Measurements from ENCODE around the gene PDLIM5. TPM values are rescaled to one million over a fixed set of nuclear protein-coding genes. Genes with fewer than 3 reads are reported as not detected.
"Not testable (repeated sequence)": the region's sequence is repeated elsewhere in the genome, so short reads cannot be mapped to it uniquely, and the experiment has no call there.

PDLIM5 gene
- total RNA-seq, 1 donor from 2014 or later: 27.8 TPM

DNA sequence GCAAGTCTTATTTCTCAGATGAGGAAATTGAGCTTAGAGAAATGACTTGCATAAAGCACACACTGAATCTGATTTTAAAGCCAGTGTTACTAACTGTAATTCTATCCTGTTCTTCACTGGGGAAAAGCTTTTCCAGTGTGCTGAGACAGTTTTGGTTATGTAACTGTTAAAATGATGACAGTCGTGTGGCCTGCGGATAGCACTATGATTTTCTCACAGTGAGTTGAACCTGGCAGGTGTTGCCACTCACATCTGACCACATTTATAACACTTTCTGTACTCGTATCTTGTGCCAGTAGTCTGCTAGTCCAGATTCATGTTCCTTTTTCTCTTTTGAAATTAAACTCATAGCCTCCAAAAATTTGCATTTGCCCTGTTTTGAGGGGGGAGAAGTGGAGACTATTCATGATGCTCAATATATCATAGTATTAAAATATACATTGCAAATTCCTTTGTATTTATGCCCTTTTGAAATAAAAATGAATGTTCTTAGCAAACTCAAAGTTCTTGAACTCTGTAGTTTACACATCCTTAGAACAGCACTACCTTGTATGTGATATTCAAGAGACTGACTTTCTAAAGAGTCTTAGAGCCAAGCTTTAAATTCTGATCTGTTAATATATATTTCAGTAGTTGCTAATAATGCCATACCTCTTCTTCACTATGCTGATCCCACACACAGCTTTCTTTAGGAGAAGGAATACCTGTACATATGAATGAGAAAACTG lies 132.3 kb downstream of the PDLIM5 start:
- intact Hi-C loops (cut with micrococcal nuclease): no loop called here

DNA sequence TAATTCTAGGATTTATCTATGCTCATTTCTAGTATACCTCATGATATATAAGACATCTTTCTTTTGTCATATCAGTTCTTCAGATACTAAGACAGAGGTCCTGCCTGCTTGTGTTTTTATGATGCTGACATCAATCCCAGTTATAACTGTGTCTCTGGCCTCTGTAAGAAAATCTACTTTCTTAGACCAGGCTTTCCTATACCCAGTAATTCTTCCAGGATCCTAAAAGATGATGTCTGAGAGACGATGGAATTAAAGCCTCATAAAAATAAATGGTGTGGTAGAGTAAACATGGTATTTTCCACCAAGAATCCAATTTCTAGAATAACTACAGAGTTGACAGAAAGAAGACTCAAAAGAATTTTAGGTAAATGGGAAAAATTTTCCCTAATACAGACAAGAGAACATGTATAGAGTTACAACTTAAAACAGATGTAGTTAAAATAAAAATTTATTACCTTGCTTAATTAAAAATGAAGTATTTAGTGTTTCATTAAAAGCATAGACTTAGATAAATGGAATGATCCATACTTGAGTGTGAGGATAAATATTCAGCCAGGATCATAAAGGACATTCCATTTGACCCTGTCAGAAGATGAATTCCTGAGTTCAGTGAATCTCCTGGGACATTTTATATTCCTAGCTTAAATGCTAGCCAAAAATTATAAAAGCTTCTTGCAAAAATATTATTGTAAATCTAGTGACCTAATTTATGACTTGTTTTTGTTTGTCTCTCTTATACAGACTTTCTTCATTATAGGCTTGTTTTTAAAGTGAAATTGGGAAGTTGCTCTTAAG lies 137.4 kb downstream of the PDLIM5 start:
- intact Hi-C loops (cut with micrococcal nuclease): no loop called here

DNA sequence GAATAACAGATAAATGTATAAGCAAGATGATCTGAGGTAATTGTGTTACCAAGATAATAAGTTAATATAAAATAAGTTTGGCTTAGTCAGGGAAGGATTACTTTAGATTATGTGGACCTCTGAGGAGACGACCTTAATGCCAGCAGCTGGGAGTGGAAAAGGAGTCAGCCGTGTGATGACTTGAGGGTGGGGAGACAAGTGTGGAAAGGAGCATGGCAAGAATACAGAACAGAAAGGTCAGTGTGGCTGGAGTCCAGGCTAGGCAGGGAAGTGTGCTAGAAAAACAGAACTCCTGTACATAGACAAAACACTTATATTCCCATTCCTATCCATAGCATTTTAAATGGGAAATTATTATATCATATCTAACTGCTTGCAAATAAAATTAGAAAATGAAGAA lies 138.8 kb downstream of the PDLIM5 start:
- intact Hi-C loops (cut with micrococcal nuclease): no loop called here

DNA sequence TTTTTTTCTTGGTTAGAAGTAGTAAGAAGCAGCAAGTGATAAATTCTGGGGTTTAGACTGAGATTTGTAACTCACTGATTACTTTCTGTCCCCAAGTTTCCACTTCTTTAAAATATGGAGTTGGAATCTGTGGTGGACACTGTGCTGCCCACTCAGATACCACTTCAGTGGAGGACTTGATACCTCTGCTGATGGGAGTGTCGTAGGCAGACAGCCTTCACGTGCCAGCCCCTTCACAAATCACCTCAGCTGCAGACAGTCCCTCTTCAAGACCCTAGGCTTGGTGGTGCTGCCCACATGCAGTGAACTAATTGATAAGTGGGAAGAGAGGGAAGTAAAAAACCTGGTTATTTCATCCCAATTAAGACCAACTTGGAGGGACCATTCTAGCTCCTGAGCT lies 139.5 kb downstream of the PDLIM5 start:
- intact Hi-C loops (cut with micrococcal nuclease): no loop called here

DNA sequence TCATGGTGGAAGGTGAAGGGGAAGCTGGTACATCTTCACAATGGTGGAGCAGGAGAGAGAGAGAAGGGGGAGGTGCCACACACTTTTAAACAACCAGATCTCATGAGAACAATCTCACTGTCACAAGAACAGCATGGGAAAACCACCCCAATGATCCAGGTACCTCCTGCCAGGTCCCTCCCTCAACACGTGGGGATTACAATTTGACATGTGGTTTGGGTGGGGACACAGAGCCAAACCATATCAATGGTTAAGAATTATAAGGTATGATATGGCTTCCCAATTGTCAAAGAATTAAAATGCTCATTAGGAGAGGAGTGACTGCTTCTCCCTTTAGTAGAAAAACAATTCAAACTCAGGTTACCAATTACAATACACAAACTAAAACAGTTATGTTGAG lies 143.3 kb downstream of the PDLIM5 start:
- intact Hi-C loops (cut with micrococcal nuclease): no loop called here

DNA sequence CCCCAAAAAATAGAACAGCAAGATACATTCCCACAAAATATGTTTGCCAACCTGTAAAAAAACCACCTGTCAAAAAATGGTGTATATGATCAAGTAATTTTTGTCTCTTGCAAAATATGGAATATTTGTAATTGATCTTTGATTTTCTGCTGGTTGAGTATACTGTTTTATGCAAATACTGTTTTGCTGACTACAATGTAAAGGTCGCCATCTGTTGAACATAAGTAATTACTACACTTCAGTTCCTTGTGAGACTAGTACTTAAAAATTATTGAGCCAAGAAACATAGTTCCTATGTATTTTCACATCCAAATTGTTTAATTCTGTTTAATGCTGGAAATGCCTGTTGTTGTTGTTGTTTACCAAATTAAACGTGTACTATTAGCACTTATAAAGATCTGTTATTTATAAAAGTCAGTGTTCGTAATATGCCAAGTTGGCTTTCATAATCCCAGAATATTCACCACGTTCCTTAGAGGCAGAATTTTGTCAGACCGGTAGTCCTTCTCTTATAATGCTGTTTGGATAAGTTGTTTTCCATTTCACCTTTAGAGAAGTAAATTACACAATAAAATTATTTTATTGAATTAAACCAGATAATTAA lies 144.2 kb downstream of the PDLIM5 start:
- intact Hi-C loops (cut with micrococcal nuclease): loop anchor here (1.0 kb wide), 2 partner anchors 190 to 292 kb away; no protein-coding TSS in a partner anchor

DNA sequence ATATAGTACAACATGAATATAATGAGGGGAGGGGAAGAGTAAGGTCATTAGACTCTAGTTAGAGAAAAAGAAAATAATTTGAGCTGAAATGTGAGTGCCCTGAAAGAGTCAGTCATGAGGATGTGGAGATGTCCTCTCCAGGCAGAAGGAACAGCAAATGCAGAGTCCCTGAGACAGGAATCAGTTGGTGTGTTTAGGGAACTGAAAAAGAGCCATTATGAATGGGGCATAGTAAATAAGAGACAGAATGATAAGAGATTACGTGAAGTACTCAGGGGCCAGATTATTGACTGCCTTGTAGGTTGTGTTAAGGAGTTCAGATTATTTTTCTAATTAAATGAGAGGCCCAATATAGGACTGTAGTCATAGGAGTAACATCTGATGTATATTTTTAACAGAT lies 147.0 kb downstream of the PDLIM5 start:
- intact Hi-C loops (cut with micrococcal nuclease): no loop called here

DNA sequence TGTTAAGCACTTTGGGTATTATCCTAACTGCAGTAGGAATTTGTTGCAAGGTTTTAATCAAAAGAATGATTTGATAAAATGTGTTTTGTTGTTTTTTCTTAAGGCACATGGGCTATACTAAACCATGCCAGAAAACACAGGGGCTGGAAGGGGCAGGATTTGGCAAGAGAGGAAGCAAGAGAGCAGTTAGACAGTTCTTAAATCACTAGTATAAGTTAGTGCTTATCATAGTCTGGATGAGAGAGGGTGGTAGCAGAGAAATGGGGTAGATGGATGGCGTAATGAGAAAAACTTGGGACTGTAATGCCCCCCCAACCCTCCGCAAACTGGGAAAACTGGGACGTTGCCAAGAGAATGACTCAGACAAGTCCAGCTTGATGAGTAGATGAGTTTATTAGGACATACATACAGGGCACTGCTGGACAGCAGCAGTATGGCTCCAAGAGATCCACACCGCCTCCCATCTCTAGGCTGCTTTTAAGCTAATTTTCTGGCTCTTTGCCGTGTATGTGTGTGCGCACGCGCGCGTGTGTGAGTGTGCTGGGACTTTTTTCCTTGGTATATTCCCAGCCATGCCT lies 151.5 kb downstream of the PDLIM5 start:
- intact Hi-C loops (cut with micrococcal nuclease): no loop called here

DNA sequence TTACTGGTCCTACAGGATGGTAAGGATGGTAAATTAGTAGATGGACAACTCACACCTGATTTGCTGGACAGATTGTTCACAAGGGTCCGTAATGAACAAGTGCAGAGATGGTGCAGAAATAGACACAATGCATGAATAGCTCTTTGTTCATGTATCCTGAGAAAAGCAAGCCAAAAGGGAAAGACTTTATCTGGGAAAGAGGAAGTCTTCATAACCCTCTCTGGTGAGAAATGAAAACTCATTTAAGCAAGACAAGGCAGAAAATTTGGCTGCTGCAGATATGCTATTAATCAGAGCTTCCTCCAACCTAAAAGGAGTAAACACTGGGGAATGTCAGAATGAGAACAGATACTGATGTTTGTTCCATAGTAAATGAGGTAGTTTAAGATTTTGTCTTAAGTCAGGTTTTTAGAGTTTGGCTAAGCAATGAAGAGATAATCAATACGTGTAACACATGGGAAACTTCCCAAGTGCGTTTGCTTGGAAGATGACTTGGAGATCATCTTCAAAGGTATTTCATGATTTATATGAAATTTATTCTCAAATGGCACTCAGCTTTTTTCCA lies 153.6 kb downstream of the PDLIM5 start:
- intact Hi-C loops (cut with micrococcal nuclease): no loop called here

DNA sequence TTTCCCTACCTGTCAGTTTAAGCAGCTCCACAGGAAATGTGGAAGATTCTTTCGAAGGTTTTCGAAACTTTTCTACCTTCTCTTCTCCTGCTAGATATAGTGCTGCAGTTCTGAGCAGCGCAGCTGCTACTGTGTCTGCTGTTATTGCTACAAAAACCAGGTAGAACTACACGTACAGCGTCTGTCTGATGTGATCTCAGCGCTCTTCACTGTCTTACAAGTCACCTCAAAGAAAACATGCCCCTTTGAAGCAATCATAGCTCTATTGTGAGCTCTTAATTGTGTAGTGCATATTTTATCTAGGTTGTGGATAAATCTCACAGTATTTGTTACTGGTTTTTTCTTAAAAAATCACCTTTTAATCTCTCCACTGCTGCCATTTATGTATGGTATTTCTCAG lies 158.4 kb downstream of the PDLIM5 start:
- intact Hi-C loops (cut with micrococcal nuclease): no loop called here

DNA sequence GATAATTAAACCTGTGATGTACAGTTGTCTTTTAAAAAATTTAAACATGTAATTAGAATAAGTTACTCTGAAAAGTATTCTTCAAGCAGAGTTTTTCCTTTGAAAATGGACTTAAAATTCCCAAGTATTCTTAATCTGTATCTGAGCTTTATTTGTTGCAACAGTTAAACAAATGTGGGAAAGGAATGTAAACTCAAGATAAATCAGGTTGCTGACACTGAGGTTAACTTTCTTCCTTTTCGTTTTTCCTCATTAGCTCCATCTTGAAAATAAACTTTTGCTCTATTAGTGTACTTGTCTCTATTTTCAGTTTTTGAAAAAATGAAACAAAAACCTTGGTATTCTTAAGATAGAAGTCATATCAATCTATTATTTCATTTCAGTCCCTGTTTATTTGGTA lies 161.5 kb downstream of the PDLIM5 start:
- intact Hi-C loops (cut with micrococcal nuclease): no loop called here

DNA sequence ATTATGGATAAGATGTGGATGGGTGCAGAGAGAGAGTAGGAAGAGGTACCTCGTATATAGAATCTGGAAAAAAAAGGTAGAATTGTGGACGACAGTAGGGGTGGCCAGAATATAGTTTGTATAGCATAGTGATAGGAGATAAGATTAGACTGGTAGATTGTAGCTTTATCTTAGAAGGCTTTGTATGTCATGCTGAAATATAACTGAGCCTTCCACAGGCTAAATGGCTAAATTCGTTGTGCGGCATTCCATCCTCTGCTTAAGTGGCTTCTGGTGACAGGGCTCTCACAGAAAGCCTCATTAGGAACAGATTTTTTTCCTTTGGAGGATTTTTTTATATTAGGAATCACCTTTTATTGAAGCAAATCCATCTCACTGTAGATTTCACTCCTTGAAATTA lies 163.7 kb downstream of the PDLIM5 start:
- intact Hi-C loops (cut with micrococcal nuclease): no loop called here

DNA sequence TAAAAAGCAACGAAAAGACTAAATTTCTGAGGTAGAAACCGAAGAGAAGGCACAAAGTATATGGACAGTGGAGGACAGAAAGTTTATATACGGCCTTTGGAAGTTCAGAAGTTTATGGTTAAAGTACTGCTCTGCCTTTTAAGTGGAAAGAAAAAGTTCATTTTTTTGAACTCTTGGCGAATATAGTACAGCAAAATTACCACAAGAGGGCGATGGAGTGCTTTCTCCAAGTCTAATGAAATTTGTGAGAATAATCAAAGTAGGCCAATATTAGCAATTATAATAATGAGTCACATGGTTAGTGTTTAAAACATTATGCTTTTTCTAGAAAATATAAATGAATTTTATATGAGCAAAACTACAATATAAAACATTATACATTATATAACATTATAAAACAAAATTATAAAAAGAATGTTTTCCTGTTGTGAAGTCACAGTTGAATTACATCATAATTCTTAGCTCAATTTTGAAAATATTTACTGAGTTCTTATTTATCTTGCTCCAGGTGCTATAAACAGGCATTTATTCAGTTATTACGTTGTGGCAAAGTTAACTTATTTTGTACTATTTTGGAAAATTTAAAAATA lies 169.8 kb downstream of the PDLIM5 start:
- intact Hi-C loops (cut with micrococcal nuclease): loop anchor here (1.0 to 5.0 kb wide), 3 partner anchors 136 to 504 kb away; partner anchors contain the start of gene BMPR1B

DNA sequence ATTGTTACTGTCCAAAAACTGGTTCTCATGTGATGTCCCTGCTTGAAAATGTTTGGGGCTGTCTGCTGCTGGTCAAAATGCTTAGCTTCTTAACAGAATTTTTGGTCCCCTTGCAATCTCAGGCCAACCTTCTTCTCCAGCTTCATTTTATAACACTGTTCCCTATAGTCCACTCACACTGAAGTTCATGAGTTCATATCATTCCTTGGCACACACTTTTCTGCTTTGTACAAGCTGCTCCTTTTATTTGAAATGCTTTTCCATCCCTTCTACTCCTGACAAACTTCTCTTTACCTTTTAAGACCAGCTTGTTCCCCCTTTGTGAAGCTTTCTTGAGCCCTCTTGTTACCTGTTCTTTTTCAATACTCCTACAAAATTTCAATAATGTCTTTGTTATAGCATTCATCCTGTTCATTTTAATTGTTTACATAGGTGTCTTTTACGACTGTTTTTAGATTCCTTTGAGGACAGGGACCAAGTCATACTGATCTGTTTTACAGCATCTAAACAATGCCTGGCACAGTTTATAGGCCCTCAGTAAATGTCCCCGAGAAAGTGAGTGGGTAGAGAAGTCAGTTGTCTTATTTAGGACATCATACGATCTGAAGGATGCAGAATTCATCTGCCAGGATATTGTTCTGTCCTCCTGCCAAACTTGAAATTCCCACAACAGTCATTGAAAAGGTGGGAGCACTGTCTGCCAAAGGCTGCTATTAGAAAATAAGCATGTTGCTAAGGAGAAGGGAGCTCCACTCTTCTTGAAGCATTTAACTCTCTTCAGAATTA lies 171.6 kb downstream of the PDLIM5 start:
- intact Hi-C loops (cut with micrococcal nuclease): loop anchor here (5.0 kb wide), 1 partner anchor 134 kb away; the partner anchor contains the start of gene BMPR1B

DNA sequence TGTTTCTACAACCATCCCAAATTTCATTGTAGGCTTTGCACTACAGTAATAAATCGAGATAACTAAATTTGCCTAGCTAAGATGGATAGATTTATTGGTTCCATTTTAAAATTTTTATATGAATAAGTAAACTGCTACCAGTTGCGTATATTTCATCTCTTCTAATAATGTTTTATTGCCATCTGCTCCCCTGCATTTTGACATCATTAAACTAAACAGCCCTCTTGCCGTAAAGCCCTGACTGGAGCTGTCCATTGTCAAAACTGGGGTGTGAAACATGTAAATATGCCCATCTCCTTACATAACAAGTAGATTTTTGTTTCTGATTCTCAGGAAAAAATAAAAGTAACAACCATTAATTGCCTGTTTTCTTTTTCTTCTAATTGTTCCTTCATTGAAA lies 175.2 kb downstream of the PDLIM5 start:
- intact Hi-C loops (cut with micrococcal nuclease): no loop called here

DNA sequence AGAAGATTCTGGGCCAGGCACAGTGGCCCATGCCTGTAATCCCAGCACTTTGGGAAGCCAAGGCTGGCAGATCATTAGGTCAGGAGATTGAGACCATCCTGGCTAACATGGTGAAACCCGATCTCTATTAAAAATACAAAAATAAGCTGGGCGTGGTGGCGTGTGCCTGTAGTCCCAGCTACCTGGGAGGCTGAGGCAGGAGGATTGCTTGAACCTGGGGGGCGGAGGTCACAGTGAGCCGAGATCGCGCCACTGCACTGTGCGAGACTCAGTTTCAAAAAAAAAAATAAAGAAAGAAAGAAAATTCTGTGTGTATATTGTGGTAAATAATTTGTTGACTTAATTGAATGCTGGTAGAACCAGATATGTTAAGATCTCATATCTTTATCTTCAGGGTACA lies 177.3 kb downstream of the PDLIM5 start:
- intact Hi-C loops (cut with micrococcal nuclease): not testable (repeated sequence)

DNA sequence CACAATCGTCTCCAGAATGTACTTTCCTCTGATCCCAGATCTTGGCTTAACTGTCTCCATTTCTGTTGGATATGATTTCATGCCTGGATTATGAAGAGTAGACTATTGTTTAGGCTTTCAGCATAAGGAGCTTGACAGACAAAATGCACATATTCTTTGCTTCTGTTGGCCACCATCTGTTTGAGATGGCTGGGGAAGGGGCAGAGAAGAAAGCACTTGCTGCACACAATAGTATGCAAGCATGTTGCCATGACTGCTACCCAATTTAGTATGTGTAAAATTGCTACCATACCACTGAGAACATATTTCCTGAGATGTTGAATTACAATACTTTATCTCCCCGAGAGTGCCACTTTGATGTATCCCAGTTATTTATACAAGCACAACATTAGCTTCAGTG lies 178.1 kb downstream of the PDLIM5 start:
- intact Hi-C loops (cut with micrococcal nuclease): no loop called here

DNA sequence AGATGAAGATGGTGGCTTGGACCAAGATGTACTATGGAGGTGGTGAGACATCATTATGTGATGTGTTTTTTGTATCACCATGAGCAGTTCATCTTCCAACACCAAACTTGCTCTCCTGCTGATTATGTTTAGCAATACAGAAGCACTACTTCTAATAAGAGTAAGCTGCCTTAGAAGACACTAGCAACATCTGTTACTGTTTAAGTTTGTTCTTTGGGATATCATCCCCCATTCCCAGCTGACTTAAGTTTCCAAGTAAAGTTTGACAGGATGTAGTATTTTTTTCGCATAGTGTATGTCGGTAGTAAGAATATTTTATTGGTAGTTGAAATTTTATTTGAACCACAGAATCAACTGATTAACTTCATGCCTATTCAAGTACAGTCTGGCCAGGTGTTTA lies 182.5 kb downstream of the PDLIM5 start:
- intact Hi-C loops (cut with micrococcal nuclease): no loop called here

DNA sequence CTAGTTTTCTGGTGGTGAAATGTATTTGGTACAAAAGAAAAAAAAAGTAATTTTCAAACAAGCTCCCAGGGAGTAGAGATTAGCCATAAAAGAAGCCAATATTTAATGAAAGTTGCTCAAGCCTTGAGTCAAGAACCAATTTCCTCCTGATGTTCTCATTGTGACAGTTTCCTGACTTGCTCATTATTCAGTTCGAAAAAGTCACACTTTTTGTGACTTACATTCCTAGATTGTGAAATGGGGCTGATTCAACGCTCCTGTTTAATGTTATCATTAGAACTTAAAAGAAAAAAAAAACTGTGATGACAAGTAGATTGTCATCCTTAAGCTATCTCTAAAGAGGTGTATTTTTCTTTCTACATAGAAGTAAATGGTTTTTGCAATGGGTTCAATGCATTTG lies 183.4 kb downstream of the PDLIM5 start:
- intact Hi-C loops (cut with micrococcal nuclease): no loop called here

DNA sequence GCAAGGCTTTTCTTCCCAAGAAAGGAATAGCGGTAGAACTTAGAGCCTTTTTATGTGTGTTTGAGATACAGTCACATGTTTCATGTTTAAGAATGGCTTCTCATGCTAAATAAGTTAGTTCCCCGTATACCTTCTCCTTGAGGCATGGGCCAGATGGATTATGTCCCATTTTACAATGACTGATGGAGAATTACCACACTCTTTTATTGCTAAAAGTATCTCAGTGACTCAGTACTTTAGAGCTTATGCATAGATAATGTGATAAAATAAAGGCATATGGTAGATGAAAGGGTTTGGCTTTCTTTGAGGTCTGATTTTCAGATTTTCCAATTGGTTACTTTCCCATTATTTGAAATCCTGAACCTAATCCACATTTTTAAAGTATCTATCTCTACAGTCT lies 184.3 kb downstream of the PDLIM5 start:
- intact Hi-C loops (cut with micrococcal nuclease): no loop called here

Measured in T-helper 2 cell treated with Interferon-gamma antibody and Interleukin-4, amounts not matched to agents 100 ng/mL and 5 ng/mL, for 36 hours (primary cell).